Inferior parietal cortex (tissue), 1 donor: ENCODE data around the gene FAM168B.
"Not testable (repeated sequence)": the region's sequence is repeated elsewhere in the genome, so short reads cannot be mapped to it uniquely, and the experiment has no call there.

ENCODE experiments used
- DNase-seq: peaks from one replicate; pipeline ENCODE4 v3.0.0-alpha.2; 2016; ENCODE audit errors: extremely low spot score

FAM168B gene

GRCh38 chr2:131103165-131103564 lies 9.9 kb upstream of the FAM168B start:
- DNase-seq = no peak

DNA sequence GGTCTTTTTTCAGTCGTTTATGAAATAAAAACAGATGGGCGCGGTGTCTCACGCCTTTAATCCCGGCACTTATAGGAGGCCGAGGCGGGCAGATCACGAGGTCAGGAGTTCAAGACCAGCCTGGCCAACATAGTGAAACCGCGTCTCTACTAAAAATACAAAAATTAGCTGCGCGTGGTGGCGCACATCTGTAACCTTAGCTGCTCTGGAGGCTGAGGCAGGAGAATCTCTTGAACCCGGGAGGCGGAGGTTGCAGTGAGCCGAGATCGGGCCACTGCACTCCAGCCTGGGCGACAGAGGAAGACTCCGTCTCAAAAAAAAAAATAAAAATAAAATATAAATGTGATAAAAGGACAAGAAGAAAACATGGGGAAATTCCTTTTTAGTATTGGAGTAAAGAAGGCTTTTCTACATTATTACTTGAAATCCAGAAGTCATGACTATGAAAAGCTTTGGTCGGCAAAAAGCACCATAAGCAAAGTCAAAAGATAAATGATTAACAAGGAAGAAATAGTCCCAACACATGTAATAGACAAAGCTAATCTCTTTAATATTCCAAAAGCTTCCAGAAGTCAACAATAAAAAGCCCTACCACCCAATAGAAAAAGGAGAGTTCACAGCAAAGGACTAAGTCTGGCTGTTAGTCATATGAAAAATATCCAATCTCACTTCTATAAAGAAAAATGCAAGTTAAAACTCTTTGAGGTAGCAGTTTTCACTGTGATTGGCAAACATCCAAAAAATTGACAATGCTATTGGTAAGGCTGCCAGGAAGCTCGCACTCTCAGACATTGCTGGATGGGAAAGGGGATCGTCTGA lies 1.4 kb upstream of the FAM168B start:
- DNase-seq = no peak

DNA sequence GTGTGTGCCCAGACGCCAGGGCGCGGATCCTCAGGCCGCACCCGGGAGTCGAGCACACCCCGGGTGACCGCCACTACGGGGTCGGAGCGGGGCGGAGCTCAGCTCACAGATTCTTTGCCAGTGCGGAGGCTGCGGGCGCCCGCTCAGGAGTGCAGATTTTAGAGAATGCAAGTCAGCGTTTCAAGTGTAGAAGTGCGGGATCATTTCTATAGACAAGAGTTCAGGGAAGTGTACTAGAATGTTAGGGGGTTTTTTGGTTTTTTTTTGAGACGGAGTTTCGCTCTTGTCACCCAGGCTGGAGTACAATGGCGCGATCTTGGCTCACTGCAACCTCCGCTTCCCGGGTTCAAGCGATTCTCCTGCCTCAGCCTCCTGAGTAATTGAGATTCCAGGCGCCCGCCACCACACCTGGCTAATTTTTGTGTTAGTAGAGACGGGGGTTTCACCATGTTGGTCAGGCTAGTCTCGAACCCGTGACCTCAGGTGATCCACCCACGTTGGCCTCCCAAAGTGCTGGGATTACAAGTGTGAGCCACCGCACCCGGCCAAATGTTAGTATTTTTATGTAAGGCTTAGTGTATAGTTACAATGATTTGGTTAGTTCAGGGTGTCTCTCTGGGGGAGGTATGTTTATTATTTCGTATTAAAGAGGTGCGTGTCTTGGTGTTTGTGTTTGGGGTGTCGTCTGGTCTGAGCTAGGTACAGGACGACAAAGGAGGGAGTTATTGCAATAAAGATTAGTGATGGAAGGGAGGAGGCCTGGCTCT lies 619 bp upstream of the FAM168B start:
- no peak for DNase-seq

GRCh38 chr2:131092458-131093005 lies 728 bp downstream of the FAM168B start:
- no peak for DNase-seq

DNA sequence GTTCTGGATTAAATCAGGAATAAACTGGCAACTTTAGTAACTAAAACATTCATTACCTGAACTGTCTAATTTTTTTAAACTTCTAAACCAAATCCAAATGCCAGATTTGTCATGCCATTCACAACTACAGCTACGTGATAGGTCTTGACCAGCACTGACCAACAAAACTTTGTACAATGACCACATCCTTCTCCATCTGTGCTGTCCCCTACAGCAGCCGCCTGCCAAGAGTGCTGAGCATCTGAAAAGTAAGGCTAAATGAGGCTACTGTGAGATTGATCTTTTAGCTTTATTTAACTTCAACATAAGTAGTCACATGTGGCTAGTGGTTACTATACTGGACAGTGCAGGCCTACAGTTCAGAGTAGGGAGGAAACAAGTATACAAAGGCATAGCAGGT lies 7.6 kb downstream of the FAM168B start:
- no peak for DNase-seq

- DNase-seq = no peak
These were observed 12.1 kb downstream of the FAM168B start for GRCh38 chr2:131081190-131081589.

DNA sequence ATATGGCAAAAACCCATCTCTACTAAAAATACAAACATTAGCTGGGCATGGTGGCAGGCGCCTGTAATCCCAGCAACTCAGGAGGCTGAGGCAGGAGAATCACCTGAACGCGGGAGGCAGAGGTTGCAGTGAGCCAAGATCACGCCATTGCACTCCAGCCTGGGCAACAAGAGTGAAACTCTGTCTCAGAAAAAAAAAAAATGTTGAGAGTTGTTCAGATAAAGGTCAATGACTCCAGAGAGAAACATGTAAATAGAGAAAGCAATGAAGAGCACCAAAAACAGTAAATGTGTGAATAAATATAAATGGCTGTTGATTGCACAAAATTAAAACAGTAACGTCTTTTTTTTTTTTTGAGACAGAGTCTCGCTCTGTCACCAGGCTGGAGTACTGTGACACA lies 13.3 kb downstream of the FAM168B start:
- not testable (repeated sequence) for DNase-seq

- DNase-seq = no peak
These were observed 15.3 kb downstream of the FAM168B start for GRCh38 chr2:131077966-131078365.

DNA sequence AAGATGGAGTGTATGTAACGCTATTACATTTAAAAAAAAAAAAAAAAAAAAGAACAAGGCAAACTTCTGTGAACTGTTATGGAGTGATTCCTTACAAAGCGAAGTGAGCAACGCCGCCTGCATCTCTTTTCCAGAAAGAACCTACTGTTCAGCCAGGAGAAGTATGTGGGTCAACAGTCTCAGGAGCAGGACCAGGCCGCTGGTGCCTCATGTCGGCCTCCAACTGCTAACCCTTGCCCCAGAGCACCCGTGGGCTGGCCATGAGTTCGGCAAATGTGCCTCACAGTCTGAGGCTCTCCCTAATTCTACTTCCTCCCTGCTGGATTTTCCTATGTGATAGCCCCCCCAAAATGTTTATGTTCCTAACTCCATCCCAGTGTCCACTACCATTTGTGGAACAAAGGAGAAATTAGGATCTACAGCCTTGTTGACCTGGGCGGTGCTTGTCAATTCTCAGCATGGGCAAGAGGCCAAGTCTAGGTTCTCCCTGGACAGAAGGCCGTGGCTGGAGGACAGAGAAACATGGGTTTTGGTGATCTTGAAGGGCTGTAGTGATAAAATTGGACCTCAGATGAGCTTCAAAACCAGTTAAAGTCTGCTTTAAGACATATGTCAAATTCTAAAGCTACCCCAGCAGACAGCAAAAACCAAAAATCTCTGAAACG lies 15.9 kb downstream of the FAM168B start:
- no peak for DNase-seq

DNA sequence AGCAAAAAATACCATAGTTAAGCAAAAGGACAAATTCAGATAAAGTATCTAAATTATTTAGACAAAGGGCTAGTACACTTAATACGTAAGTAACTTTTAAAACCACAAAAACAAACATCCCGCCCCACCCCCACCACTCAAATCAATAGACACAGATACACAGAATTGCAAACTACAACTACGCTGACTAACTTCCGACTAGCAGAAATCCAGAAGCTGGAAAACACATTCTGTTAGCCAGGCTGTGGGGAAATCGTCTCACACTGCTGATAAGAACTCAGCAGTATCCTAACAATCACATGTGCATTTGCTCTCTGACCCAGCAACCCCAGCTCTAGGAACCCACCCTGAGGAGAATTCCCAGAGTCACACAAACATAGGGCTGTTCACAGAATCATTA lies 16.6 kb downstream of the FAM168B start:
- no peak for DNase-seq

DNA sequence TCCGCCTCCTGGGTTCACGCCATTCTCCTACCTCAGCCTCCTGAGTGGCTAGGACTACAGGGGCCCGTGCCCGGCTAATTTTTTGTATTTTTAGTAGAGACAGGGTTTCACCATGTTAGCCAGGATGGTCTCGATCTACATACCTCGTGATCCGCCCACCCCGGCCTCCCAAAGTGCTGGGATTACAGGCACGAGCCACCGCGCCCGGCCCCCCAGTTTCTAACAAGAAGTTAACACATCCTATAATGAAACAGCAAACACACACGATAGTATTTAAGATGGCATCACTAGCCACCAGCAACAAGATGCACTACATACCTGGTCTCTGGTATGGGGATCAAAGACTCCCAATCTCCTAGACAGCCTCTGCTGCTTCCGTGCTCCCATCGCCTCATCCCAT lies 17.7 kb downstream of the FAM168B start:
- not testable (repeated sequence) for DNase-seq

- DNase-seq = not testable (repeated sequence)
These were observed 25.1 kb downstream of the FAM168B start for GRCh38 chr2:131068172-131068571.

- DNase-seq = no peak
These were observed 25.7 kb downstream of the FAM168B start for GRCh38 chr2:131067465-131068125.

DNA sequence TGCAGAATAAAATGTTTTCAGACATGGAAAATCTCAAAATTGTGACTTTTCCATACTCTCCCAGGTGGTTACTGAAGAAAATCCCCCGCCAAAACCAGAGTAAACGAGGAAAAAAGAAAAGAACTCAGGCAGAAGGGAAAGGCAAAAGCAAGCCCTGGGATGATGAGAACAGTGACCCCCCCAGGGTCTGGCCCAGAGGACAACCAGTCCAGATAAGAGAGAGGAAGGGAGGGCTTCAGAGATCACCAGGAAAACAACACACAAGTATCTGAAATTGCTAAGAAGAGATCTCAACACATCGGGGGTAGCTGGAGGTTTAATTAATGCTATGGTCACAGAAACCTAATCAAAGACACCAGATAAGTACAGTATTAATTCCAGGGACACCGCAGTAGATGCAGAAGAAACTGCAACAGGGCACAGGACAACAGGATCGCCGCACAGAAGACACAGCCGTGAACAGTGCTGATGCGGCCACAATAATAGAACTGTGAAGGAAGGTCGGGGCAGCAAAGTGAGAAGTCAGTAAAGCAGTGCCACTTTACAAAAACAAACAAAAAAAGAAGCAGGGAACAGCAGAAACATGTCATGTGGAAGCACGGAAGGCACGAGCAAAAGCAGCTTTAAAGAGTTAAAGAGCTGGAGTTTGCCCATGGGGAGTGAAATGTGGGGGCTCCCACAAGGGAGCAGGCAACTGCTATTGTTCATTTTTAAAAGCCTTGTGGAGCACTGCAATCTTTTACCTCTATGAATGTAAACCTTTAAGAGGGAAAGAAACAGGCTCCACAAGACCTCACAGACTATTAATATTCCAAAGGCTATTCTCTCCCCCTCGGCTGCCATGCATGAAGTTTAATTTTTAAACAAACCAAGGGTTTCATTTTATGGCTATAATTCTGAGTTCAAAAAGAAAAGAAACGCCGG lies 28.4 kb downstream of the FAM168B start:
- no peak for DNase-seq

DNA sequence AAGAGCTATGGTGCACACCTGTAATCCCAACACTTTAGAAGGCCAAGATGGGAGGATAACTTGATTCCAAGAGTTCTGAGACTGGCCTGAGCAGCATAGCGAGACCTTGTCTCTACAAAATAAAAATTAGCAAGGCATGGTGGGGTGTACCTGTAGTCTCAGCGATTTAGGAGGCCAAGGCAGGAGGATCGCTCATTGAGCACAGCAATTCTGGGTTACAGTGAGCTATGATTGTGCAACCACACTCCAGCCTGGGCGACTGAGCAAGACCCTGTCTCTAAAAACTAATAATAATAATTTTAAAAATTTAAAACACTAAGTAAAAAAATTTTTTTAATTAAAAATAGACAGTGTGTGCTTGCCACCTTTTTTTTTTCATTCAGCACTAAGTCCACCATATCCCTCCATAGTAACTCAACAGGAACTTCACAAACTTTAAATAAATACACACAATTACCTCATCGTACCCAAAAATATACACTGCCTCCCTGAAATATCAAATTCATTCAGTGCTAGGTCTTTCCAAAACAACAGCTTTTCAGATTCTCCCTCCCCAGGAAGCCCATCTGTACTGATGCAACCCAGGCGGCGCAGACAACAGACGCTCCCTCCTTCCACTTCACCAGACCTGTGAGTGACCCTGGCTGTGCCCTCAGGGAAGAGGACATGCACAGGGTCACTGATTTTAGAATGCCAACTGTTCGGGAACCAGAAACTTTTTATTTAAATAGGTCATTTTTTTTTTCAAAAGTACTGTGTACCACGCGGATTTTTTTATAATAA lies 29.6 kb downstream of the FAM168B start:
- DNase-seq = no peak

GRCh38 chr2:131058920-131059319 lies 34.3 kb downstream of the FAM168B start:
- DNase-seq = peak; percentile 73

DNA sequence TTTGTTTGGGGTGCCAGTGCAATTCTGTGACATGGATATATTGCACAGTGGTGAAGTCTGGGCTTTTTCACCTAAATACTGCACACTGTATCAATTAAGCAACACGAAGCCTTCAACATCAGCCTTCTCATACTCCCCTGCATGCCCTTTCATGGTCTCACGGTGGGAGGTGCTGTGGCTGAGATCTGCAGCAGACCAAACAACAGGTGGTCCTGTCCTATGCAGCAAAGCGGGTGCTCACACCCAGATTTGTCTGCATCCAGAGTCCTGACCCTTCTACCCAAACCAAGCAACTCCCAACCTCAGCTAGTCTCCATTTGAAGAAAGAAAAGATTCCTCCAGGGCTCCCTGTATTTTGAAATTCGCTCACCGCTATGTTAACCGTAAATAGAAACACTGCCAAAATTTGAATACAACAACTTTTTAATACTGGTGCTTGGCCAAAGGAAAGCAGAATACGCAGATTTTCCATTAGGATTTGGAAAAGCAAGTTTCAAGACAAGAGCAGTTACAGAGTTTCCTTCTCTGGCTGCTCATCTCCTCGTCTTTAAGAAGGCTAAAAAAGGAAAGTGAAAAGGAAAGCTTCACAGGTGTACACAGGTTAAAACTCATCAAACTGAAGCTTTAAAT lies 34.9 kb downstream of the FAM168B start:
- DNase-seq = no peak

GRCh38 chr2:131056932-131057287 lies 36.4 kb downstream of the FAM168B start:
- no peak for DNase-seq

GRCh38 chr2:131056204-131056931 lies 36.9 kb downstream of the FAM168B start:
- peak; percentile 59 for DNase-seq
